ENCODE results near the gene NMNAT3.

The NMNAT3 gene

DNA sequence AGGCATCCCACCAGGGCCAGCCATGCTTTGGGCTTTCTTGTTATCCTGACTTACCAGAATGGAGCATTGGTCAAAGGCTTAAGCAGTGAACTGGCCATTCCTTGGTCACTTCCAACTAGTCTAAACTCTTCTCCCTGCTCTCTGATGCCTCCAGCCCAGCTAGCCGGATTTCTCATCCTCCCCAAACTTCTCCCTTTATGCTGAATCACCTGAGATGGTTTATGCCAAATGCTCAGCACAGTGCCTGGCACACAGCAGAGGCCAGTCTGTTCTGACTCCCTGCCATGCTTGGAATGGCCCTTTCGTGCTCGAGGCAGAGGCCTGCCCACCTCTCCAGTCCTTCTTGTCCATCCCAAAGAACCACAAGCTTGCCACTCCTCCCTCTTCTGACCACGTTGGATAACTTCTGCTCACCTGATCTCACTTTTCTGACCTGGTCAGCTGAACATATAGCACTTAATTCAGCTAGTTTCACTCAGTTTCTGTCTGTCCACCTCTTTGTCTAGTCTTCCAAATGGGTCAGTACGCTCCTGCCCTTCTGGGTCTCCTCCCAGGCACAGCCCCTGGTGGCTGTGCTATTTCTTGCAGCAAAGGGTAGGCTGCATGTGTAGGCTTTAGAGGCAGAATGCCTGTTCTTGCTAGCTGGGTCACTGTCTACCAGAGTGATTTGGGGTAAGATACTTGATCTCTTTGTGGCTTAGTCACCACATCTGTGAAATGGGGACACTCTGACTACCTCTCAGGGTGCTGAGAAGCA lies 136.1 kb downstream of the NMNAT3 start:
- DNase-seq (ENCODE audit: low spot score): no peak

DNA sequence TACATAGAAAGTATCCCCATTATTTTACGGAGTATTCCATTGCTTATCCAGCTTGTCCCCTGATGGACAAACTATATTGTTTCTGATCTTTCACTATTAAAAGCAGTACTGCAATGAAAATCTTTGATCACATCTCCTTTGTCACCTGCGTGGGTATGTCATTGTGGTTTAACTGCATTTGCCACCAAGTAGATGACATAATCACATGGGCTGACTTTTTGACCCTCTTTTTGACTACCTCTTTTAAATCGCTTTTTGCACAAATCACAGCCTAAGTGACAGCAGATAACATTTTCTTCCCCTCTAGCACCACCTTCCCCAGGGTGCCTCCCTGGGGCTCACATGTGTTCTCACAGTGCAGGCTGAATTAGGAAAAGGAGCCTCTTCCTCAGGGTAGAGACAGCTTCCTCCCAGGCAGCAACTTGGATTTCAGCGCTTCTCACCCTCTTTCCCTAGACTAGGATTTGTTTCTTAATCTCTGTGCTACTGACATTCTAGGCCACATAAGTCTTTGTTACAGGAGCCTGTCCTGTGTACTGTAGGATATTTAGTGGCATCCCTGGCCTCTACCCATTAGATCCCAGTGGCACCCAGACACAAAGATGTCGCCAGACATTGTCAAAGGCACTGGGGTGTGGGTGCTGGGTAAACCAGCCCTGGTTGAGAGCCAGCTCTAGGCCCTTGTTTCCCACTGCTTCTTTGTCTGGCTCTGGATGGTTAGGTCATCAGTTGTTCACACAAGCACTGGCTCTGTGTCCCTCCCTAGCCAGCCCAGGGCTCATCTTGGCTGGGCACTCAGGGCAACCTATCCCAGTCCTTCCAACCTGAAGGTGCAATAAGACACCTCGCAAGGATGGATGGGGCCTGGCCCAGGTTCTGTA lies 136.9 kb downstream of the NMNAT3 start:
- DNase-seq (ENCODE audit: low spot score): peak; percentile 93

- DNase-seq (ENCODE audit: low spot score): peak; percentile 32
Measured at GRCh38 chr3:139538733-139539132, 139.0 kb downstream of the NMNAT3 start.

DNA sequence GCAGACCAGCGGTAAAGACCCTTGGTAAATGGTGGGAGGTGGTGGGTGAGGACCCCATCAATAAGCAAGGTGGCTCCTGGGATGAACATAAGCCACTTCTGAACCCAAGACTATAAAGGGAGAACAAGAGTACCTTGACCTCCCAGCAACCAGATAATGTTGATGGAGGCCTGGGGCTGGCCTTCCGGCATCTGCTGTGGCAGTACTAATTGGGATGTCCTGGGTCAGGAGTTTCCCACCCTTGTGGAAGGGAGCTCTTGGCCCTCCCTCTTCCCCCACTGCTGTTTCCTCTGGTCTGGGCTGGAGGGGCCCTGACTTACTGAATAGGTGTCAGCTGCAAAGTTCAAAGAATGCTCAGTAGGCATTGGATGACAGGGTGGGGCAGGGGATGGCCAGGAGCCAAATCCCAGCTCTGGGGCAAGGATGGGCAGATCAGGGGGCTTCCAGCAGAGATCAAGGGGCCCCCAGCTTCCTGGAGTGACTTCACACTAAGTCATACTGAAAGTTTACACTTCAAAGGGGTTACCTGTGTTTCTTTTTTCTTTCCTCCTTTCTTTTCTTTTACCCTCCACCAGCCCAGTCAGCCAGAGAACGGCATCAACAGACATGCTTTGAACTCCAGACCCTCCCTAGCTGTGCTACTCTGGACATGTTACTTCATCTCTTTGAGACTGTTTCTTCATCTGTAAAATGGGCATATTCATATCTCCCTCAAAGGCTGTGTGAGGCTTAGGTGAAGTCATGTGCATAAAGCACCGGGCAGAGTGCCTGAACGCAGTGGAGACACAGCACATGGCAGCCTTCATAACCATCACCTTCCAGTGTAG lies 139.8 kb downstream of the NMNAT3 start:
- DNase-seq (ENCODE audit: low spot score): no peak

DNA sequence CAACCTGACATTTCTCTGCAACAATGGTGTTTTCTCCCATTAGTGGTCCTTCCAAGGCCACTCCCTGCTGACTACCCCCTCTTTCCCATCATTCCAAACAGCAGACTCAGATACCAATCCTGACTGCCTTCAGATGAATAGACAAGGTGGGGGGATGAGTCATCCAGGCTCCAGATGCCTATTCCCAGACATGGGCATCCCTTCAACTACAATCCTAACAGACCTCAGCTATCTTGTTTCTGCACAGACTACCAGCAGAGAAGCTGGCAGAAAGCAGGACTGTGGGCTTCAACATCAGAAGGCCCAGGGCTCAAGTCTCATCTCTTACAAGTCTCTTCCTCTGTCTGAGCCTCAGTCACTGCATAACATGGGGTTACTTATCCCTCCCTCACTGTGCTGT lies 140.4 kb downstream of the NMNAT3 start:
- DNase-seq (ENCODE audit: low spot score): no peak

- peak; percentile 90 for DNase-seq (ENCODE audit: low spot score)
Measured at GRCh38 chr3:139534992-139535879, 142.5 kb downstream of the NMNAT3 start.

DNA sequence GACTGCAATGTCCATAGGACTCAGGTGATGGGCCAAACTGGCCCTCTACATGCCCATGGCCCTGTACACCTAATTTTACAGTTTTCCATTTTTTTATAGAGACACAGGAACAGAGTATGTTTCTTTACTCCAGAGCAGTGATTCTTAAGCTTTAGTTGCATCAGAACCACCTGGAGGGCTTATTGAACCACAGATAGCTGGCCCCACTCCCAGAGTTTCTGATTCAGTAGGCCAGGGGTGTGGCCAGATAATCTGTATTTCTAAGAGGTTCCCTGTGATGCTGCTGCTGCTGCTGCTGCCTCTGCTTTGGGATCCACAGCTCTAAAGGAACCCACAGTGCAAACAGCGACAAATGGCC lies 143.3 kb downstream of the NMNAT3 start:
- no peak for DNase-seq (ENCODE audit: low spot score)

DNA sequence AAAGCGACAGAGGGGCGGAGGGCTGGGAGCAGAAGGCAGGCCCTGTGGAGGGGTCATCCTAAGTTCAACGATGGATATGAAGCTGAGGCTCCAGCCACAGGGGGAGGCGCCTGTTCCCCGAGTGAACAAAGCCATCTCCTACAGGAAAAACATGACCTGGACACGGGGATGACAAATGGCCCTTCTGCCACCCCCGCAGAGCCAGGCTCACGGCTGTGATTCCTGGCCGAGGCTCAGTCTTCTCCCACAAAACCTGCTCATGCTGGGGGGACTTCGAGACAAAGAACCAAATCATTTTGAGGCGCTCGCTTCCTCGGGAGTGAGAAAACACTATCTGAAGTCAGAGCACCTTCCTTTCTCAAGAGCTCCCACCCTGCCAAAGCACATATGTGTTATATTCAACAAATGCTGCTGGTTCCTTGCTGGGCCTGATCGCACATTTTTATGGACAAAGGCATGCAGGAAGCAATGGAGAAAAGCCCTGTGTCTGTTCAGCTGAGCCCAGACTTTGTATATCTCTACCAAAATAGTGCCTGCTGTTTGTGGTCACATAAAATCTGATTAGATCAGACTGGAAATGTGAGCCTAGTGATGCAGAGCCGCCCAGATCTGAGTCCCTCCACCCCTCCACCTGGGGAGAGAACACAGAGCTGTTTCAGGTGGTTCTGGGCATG lies 143.9 kb downstream of the NMNAT3 start:
- peak; percentile 56 for DNase-seq (ENCODE audit: low spot score)

DNA sequence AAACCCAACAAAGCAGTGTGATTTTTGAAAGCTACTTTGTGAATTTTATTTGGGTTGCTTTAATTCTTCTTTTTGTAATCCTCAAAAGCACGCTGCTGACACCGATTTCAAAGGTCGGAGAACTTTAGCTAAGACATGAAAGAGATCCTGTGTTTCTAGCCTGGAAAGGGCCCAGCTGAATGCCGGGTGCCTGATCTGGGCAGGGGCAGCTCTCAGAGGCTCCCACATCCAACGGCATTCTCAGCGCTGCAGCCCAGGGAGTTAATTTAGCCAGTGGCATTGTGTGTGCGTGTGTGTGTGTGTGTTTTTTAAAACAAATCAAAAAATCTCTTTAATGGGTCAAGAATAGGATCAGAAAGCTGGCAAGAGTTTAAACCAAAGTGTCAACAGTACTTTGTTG lies 144.8 kb downstream of the NMNAT3 start:
- DNase-seq (ENCODE audit: low spot score): peak; percentile 87

GRCh38 chr3:139530717-139531116 lies 147.1 kb downstream of the NMNAT3 start:
- DNase-seq (ENCODE audit: low spot score): no peak

GRCh38 chr3:139529662-139530061 lies 148.1 kb downstream of the NMNAT3 start:
- DNase-seq (ENCODE audit: low spot score): no peak

DNA sequence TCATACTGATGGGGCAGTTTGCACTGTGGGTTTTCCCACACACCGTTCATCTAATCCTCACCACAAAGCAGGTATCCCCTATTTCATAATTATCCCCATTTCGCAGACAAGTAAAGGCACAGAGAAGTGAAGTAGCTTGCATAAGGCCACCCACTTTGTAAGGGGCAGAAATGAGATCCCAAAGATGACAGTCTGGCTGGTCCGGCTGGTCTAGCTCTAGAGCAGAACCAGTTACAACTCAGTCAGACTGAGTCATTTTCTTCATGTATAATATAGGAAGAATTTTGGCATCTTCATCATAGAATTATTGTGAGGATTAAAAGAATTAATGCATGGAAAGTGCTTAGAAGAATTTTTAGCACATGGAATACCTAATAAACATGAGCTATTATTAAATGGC lies 148.8 kb downstream of the NMNAT3 start:
- no peak for DNase-seq (ENCODE audit: low spot score)

DNA sequence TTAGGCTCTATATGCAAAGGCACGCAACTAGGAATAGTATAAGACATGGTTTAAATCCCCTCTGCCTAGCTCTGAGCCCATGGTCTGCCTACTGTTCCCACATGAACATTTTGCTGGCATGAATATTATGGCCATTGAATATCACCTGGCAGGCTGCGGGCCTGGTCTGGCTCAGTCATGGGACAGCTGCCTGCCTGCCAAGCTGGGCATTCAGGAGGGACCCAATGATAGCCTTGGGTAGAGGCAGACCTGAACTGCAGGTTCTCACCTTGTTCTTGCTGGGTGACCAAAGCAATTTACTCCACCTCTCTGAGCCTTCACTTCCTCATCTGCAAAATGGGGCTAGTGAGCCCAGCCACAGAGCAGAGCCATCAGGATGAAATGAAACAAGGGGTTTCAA lies 149.5 kb downstream of the NMNAT3 start:
- no peak for DNase-seq (ENCODE audit: low spot score)

- no peak for DNase-seq (ENCODE audit: low spot score)
Measured at GRCh38 chr3:139527265-139527664, 150.5 kb downstream of the NMNAT3 start.

- no peak for DNase-seq (ENCODE audit: low spot score)
Measured at GRCh38 chr3:139526146-139526545, 151.6 kb downstream of the NMNAT3 start.

- no peak for DNase-seq (ENCODE audit: low spot score)
Measured at GRCh38 chr3:139524841-139525636, 152.7 kb downstream of the NMNAT3 start.

DNA sequence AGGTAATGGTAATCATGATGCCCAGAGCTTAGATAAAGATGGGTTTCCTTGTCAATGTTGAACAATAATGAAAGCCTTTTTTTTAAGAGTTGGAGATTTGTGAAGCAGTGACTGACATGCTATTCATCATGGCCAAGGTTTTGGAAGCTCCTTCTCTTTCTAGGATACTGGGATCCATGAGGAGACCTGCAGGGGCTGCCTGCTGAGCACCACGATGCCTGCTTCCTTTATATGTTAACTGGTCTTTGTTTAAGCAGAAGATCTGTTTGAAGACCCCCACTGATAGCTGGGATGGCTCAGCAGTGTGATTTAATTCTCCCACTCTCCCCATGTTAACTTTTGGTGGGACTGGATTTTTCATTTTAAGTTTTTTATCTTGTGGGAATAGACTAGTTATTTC lies 154.1 kb downstream of the NMNAT3 start:
- DNase-seq (ENCODE audit: low spot score): no peak

- DNase-seq (ENCODE audit: low spot score): no peak
Measured at GRCh38 chr3:139523166-139523565, 154.6 kb downstream of the NMNAT3 start.

GRCh38 chr3:139522421-139522820 lies 155.4 kb downstream of the NMNAT3 start:
- DNase-seq (ENCODE audit: low spot score): no peak

- no peak for DNase-seq (ENCODE audit: low spot score)
Measured at GRCh38 chr3:139521816-139522215, 156.0 kb downstream of the NMNAT3 start.

Measured in pons (tissue), 1 donor.